ENCODE data around the gene INPP4B.

INPP4B gene

DNA sequence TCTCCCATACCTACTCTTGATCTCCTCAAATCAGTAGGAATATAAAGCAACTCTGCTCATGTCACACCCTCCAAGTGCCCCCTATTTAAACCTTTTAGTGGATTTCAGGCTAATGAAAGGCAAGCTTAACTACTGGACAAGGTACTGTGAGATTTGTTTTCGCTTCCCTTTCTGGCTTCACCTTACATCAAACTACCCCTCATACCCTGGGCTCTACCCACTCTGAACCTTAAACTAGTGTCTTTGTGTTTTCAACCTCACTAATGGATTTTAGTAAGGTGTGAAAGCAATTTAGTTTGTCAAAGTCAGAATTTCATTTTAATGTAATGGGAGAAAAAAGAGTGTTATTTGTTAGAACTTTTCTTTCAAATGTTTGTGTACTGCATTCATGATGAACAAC lies 291.7 kb downstream of the INPP4B start:
- H3K9ac ChIP-seq (ENCODE audit: low read length) = no peak overlapping the region
- H3K27me3 ChIP-seq (ENCODE audit: low read depth, low read length) = no peaks in the 10 kb centered on the region
- peaks cover 10% of the 10 kb centered on the region for H3K4me1 ChIP-seq (ENCODE audit: low read length)

DNA sequence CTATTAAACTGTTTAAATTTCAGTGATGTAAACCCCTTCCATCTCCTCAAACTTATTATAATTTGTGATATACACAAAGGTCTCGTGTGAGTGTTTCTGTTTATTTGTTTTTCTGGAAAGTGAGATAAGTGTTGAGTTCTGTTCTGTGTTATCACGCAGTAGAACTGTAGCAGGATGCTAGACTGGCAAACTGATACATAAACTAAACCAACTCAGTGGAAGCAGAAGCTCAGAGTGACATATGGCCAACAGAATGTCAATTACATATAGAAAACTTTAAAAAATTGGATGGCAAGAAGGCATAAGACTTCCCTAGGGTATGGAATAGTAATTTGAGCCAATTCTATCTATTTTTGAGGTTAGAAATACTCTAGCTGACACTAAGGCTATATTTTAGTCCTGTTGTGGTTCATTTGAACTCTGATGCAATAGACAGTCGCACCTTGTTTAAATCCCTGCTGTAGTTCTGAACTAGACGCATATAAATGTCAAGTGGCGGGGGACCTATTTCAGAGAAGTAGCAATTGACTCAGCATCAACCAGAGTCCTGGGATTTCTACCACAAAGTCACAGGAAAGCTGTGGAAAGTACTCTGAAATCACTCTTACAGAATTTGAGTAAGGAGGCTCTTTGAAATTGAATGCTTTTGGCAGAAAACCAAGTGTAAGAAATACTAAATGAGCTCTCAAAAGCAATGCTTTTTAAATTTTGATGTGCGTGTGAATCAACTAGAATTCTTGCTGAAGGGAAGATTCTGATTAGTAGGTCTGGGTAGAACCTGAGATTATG lies 294.4 kb downstream of the INPP4B start:
- H3K9ac ChIP-seq (ENCODE audit: low read length) = no peak overlapping the region
- no peaks in the 10 kb centered on the region for H3K9me3 ChIP-seq (ENCODE audit: insufficient read depth, low read length)
- no peak overlapping the region for H3K27ac ChIP-seq (ENCODE audit: low read length)
- H3K27me3 ChIP-seq (ENCODE audit: low read depth, low read length) = no peaks in the 10 kb centered on the region
- H3K4me2 ChIP-seq (ENCODE audit: low read length) = no peak overlapping the region
- no peaks in the 10 kb centered on the region for H3K79me2 ChIP-seq (ENCODE audit: low read length)
- H4K20me1 ChIP-seq (ENCODE audit: insufficient read depth, low read length) = no peaks in the 10 kb centered on the region
- no peak overlapping the region for H2AFZ ChIP-seq (ENCODE audit: low read depth, low read length)
- H3K4me3 ChIP-seq (ENCODE audit: low read length) = no peak overlapping the region
- no peaks in the 10 kb centered on the region for H3K36me3 ChIP-seq (replicated peaks; ENCODE audit: low read depth, low read length)
- TF ChIP-seq EZH2phosphoT487 (IDR thresholded peaks at IDR 0.05; ENCODE audit: low read depth) (no peak), CTCF (IDR thresholded peaks at IDR 0.05; ENCODE audit: low read depth, low read length) (no peak)
- peaks cover 10% of the 10 kb centered on the region for H3K4me1 ChIP-seq (ENCODE audit: low read length)

More for the DNA sequence above, 291.7 kb downstream of the INPP4B start:
- H4K20me1 ChIP-seq (ENCODE audit: insufficient read depth, low read length) = no peaks in the 10 kb centered on the region
- H3K79me2 ChIP-seq (ENCODE audit: low read length) = no peaks in the 10 kb centered on the region
- H2AFZ ChIP-seq (ENCODE audit: low read depth, low read length) = no peak overlapping the region
- no peak overlapping the region for H3K4me3 ChIP-seq (ENCODE audit: low read length)
- H3K36me3 ChIP-seq (replicated peaks; ENCODE audit: low read depth, low read length) = no peaks in the 10 kb centered on the region
- H3K27ac ChIP-seq (ENCODE audit: low read length) = no peak overlapping the region
- no peaks in the 10 kb centered on the region for H3K9me3 ChIP-seq (ENCODE audit: insufficient read depth, low read length)
- H3K4me2 ChIP-seq (ENCODE audit: low read length) = no peak overlapping the region
- TF ChIP-seq EZH2phosphoT487 (IDR thresholded peaks at IDR 0.05; ENCODE audit: low read depth) = no peak
- no peak for TF ChIP-seq CTCF (IDR thresholded peaks at IDR 0.05; ENCODE audit: low read depth, low read length)

DNA sequence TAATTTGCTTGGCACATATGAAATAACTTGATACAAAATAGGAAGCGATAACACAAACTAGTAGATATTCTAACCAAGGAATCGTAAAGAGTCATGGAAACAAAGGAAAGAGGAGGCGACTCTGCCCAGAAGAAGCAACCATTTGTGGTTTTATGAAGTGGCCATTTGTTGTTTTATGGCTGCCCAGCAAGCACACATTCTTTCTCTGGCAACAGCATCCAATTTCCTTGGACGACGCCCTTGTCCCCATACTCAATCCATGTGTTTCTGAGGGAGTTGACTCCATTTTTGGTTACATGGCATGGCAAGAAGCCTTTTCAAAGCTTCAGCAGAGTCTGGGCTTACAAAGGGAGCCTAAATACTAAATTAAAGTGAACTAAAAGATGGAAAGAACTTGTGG lies 295.1 kb downstream of the INPP4B start:
- Histone ChIP-seq H3K4me1 (ENCODE audit: low read length) (peaks cover 10% of the 10 kb centered on the region), H2AFZ (ENCODE audit: low read depth, low read length) (no peak overlapping the region), H3K27ac (ENCODE audit: low read length) (no peak overlapping the region), H3K4me2 (ENCODE audit: low read length) (no peak overlapping the region), H3K9ac (ENCODE audit: low read length) (no peak overlapping the region), H3K36me3 (replicated peaks; ENCODE audit: low read depth, low read length) (no peaks in the 10 kb centered on the region), H4K20me1 (ENCODE audit: insufficient read depth, low read length) (no peaks in the 10 kb centered on the region), H3K4me3 (ENCODE audit: low read length) (no peak overlapping the region), H3K27me3 (ENCODE audit: low read depth, low read length) (no peaks in the 10 kb centered on the region), H3K79me2 (ENCODE audit: low read length) (no peaks in the 10 kb centered on the region), H3K9me3 (ENCODE audit: insufficient read depth, low read length) (no peaks in the 10 kb centered on the region)
- TF ChIP-seq CTCF (IDR thresholded peaks at IDR 0.05; ENCODE audit: low read depth, low read length) (no peak), EZH2phosphoT487 (IDR thresholded peaks at IDR 0.05; ENCODE audit: low read depth) (no peak)

- Histone ChIP-seq H3K9me3 (ENCODE audit: insufficient read depth, low read length) (no peaks in the 10 kb centered on the region), H3K4me3 (ENCODE audit: low read length) (no peak overlapping the region), H3K27ac (ENCODE audit: low read length) (no peak overlapping the region), H3K36me3 (replicated peaks; ENCODE audit: low read depth, low read length) (no peaks in the 10 kb centered on the region), H3K27me3 (ENCODE audit: low read depth, low read length) (no peaks in the 10 kb centered on the region), H3K4me2 (ENCODE audit: low read length) (no peak overlapping the region), H3K79me2 (ENCODE audit: low read length) (no peaks in the 10 kb centered on the region), H4K20me1 (ENCODE audit: insufficient read depth, low read length) (no peaks in the 10 kb centered on the region), H3K9ac (ENCODE audit: low read length) (no peak overlapping the region), H3K4me1 (ENCODE audit: low read length) (peaks cover 10% of the 10 kb centered on the region), H2AFZ (ENCODE audit: low read depth, low read length) (no peak overlapping the region)
- TF ChIP-seq EZH2phosphoT487 (IDR thresholded peaks at IDR 0.05; ENCODE audit: low read depth) = no peak
- no peak for TF ChIP-seq CTCF (IDR thresholded peaks at IDR 0.05; ENCODE audit: low read depth, low read length)
Measured at GRCh38 chr4:142549726-142550463, 296.2 kb downstream of the INPP4B start.
